MM.1S (cell line): Measurements from ENCODE around the gene PGPEP1.

Experiments
- DNase-seq: peaks from one replicate; pipeline ENCODE4 v3.0.0-alpha.2; 2015
- H2AFZ ChIP-seq: fragments of 300-600 bp; sonication (generic); 2 replicates; pipeline ENCODE4 v1.6.0; 2016; ENCODE audit warnings: antibody characterized with exemption, low read length
- H3F3A ChIP-seq: fragments of 300-600 bp; sonication (generic); 2 replicates; pipeline ENCODE4 v1.6.1; 2016; ENCODE audit warnings: mild to moderate bottlenecking, antibody characterized with exemption, low read length, moderate library complexity, mixed read lengths; ENCODE audit not compliant: insufficient read depth
- H3K27ac ChIP-seq: fragments of 300-600 bp; sonication (generic); 2 replicates; pipeline ENCODE4 v1.5.1; 2016; ENCODE audit warnings: mild to moderate bottlenecking, low read length
- H3K27me3 ChIP-seq: fragments of 300-600 bp; sonication (generic); replicated peaks from 2 replicates; pipeline ENCODE4 v1.6.0; 2016; ENCODE audit warnings: low read length; ENCODE audit not compliant: insufficient read depth
- H3K36me3 ChIP-seq: fragments of 300-600 bp; sonication (generic); replicated peaks from 2 replicates; pipeline ENCODE4 v1.6.1; 2016; ENCODE audit warnings: mild to moderate bottlenecking, low read length, mixed read lengths; ENCODE audit not compliant: insufficient read depth
- H3K4me1 ChIP-seq: fragments of 300-600 bp; sonication (generic); 2 replicates; pipeline ENCODE4 v1.6.1; 2016; ENCODE audit warnings: low read length, mixed read lengths
- H3K4me2 ChIP-seq: fragments of 300-600 bp; sonication (generic); 2 replicates; pipeline ENCODE4 v1.6.0; 2016; ENCODE audit warnings: low read depth, low read length
- H3K4me3 ChIP-seq: fragments of 300-600 bp; sonication (generic); 2 replicates; pipeline ENCODE4 v1.5.1; 2016; ENCODE audit warnings: low read length, mixed read lengths
- H3K79me2 ChIP-seq: fragments of 300-600 bp; sonication (generic); 2 replicates; pipeline ENCODE4 v1.6.1; 2016; ENCODE audit warnings: mixed run types, low read length, mixed read lengths
- H3K9ac ChIP-seq: fragments of 300-600 bp; sonication (generic); 2 replicates; pipeline ENCODE4 v1.6.1; 2016; ENCODE audit warnings: low read length, mixed read lengths
- H3K9me2 ChIP-seq: fragments of 300-600 bp; sonication (generic); replicated peaks from 2 replicates; pipeline ENCODE4 v1.6.1; 2016; ENCODE audit warnings: mild to moderate bottlenecking, low read length, mixed read lengths; ENCODE audit not compliant: insufficient read depth
- H3K9me3 ChIP-seq: fragments of 300-600 bp; sonication (generic); replicated peaks from 2 replicates; pipeline ENCODE4 v1.6.1; 2016; ENCODE audit warnings: mild to moderate bottlenecking, low read length, mixed read lengths; ENCODE audit not compliant: insufficient read depth
- H4K20me1 ChIP-seq: fragments of 300-600 bp; sonication (generic); 2 replicates; pipeline ENCODE4 v1.6.1; 2016; ENCODE audit warnings: mild to moderate bottlenecking, low read length, moderate library complexity, mixed read lengths; ENCODE audit not compliant: insufficient read depth
- EZH2 ChIP-seq: fragments of 300-600 bp; sonication (generic); optimal IDR thresholded peaks from 2 replicates; pipeline ENCODE3; 2017; ENCODE audit warnings: low read depth, mild to moderate bottlenecking, antibody characterized with exemption, low read length, mixed read lengths
- EZH2phosphoT487 ChIP-seq: fragments of 300-600 bp; sonication (generic); IDR thresholded peaks from 2 replicates; pipeline ENCODE4 v1.6.1; 2018; ENCODE audit warnings: antibody characterized with exemption, low read length
- TF ChIP-seq, protein P1 (sequence below): fragments of 300-600 bp; sonication (generic); IDR thresholded peaks from 2 replicates; pipeline ENCODE4 v1.5.1; 2016; ENCODE audit warnings: antibody characterized with exemption, low read length, mixed read lengths

Gene PGPEP1

GRCh38 chr19:18406749-18407148, 66.4 kb downstream of the PGPEP1 start:
- H3K79me2 ChIP-seq: no peaks in the 10 kb centered on the region
- no peaks in the 10 kb centered on the region for H3K9me2 ChIP-seq
- H3K4me1 ChIP-seq: no peaks in the 10 kb centered on the region
- no peak overlapping the region for H2AFZ ChIP-seq
- no peak overlapping the region for H3K4me3 ChIP-seq
- no peak for DNase-seq
- no peak overlapping the region for H3K4me2 ChIP-seq
- H3F3A ChIP-seq: no peaks in the 10 kb centered on the region
- no peak overlapping the region for H3K9ac ChIP-seq
- TF ChIP-seq EZH2: no peak
- TF ChIP-seq, protein P1, sequence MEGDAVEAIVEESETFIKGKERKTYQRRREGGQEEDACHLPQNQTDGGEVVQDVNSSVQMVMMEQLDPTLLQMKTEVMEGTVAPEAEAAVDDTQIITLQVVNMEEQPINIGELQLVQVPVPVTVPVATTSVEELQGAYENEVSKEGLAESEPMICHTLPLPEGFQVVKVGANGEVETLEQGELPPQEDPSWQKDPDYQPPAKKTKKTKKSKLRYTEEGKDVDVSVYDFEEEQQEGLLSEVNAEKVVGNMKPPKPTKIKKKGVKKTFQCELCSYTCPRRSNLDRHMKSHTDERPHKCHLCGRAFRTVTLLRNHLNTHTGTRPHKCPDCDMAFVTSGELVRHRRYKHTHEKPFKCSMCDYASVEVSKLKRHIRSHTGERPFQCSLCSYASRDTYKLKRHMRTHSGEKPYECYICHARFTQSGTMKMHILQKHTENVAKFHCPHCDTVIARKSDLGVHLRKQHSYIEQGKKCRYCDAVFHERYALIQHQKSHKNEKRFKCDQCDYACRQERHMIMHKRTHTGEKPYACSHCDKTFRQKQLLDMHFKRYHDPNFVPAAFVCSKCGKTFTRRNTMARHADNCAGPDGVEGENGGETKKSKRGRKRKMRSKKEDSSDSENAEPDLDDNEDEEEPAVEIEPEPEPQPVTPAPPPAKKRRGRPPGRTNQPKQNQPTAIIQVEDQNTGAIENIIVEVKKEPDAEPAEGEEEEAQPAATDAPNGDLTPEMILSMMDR: no peak
- TF ChIP-seq EZH2phosphoT487: no peak
- H3K9me3 ChIP-seq: no peaks in the 10 kb centered on the region
- H3K36me3 ChIP-seq: no peaks in the 10 kb centered on the region
- peaks cover 18% of the 10 kb centered on the region for H3K27me3 ChIP-seq
- no peak overlapping the region for H3K27ac ChIP-seq
- H4K20me1 ChIP-seq: no peaks in the 10 kb centered on the region

DNA sequence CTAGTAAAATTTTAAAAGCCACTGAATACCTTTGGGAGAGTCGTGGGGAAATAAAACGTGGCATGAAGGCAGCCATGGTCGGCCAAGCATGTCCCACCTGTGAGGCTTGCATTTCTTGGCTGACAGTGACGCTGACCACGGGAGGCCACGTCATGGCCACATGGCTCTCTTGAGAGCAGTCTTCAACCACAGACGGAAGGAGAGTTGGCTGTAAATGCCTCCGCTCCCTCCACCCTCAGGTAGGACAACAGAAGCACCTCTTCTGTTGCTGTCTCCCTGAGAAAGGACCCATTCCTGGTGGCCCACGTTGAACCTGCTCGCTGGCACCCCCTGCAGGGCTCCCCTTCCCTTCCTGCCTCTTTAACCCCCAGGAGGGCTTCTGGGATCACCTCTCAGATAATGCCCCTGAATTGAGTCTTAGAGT, 67.7 kb downstream of the PGPEP1 start:
- TF ChIP-seq EZH2phosphoT487 (no peak), EZH2 (no peak)
- TF ChIP-seq, protein P1: peak; percentile 45
- Histone ChIP-seq H2AFZ (no peak overlapping the region), H3K4me2 (no peak overlapping the region)

GRCh38 chr19:18412610-18413239, 72.3 kb downstream of the PGPEP1 start:
- Histone ChIP-seq H3K36me3 (no peaks in the 10 kb centered on the region), H3K4me3 (no peak overlapping the region), H3F3A (no peaks in the 10 kb centered on the region), H3K27ac (no peak overlapping the region), H3K9me3 (no peaks in the 10 kb centered on the region), H3K79me2 (no peaks in the 10 kb centered on the region), H3K9ac (no peak overlapping the region), H4K20me1 (no peaks in the 10 kb centered on the region), H2AFZ (no peak overlapping the region), H3K27me3 (peaks cover 63% of the 10 kb centered on the region), H3K4me1 (no peaks in the 10 kb centered on the region), H3K9me2 (no peaks in the 10 kb centered on the region), H3K4me2 (no peak overlapping the region)
- DNase-seq: no peak
- TF ChIP-seq, protein P1: no peak
- TF ChIP-seq EZH2: no peak
- no peak for TF ChIP-seq EZH2phosphoT487

More for the DNA sequence above, 67.7 kb downstream of the PGPEP1 start:
- Histone ChIP-seq H3K4me3 (no peak overlapping the region), H4K20me1 (no peaks in the 10 kb centered on the region), H3F3A (no peaks in the 10 kb centered on the region), H3K9ac (no peak overlapping the region), H3K79me2 (no peaks in the 10 kb centered on the region), H3K9me3 (no peaks in the 10 kb centered on the region), H3K36me3 (no peaks in the 10 kb centered on the region), H3K27ac (no peak overlapping the region), H3K9me2 (no peaks in the 10 kb centered on the region), H3K27me3 (peaks cover 30% of the 10 kb centered on the region), H3K4me1 (no peaks in the 10 kb centered on the region)
- no peak for DNase-seq
